HUES6 (cell line): ENCODE measurements around the gene STX2.

ENCODE experiments used
- H3K27ac ChIP-seq: 2 replicates; pipeline ENCODE4 v1.7.0; 2013; ENCODE audit warnings: low read depth, mild to moderate bottlenecking, low read length, inconsistent platforms
- H3K27me3 ChIP-seq: 2 replicates; pipeline ENCODE4 v1.6.1; 2013; ENCODE audit warnings: low read length; ENCODE audit not compliant: control insufficient read depth, insufficient read depth
- H3K36me3 ChIP-seq: 2 replicates; pipeline ENCODE4 v1.6.1; 2013; ENCODE audit warnings: low read length; ENCODE audit not compliant: control insufficient read depth, insufficient read depth
- H3K4me1 ChIP-seq: 2 replicates; pipeline ENCODE4 v1.6.1; 2013; ENCODE audit warnings: low read length; ENCODE audit not compliant: control insufficient read depth, insufficient read depth
- H3K4me3 ChIP-seq: 2 replicates; pipeline ENCODE4 v1.5.1; 2013; ENCODE audit warnings: low read depth, low read length
- H3K9ac ChIP-seq: one replicate; pipeline ENCODE4 v1.6.1; 2013; ENCODE audit warnings: mild to moderate bottlenecking, low read length
- H3K9me3 ChIP-seq: 2 replicates; pipeline ENCODE4 v1.6.1; 2013; ENCODE audit warnings: low read depth, low read length; ENCODE audit not compliant: control insufficient read depth, insufficient read depth

The STX2 gene

GRCh38 chr12:130829391-130830245, 9.4 kb downstream of the STX2 start:
- no peaks in the 10 kb centered on the region for H3K27me3 ChIP-seq
- no peaks in the 10 kb centered on the region for H3K9me3 ChIP-seq
- H3K27ac ChIP-seq: no peak overlapping the region
- no peaks in the 10 kb centered on the region for H3K36me3 ChIP-seq
- no peak overlapping the region for H3K4me3 ChIP-seq
- no peak overlapping the region for H3K9ac ChIP-seq
- H3K4me1 ChIP-seq: peaks cover 31% of the 10 kb centered on the region

- Histone ChIP-seq H3K9me3 (no peaks in the 10 kb centered on the region), H3K4me1 (peaks cover 31% of the 10 kb centered on the region)
These were observed 10.2 kb downstream of the STX2 start for GRCh38 chr12:130828895-130829294.

GRCh38 chr12:130827432-130827831, 11.6 kb downstream of the STX2 start:
- H3K36me3 ChIP-seq: peaks cover 9% of the 10 kb centered on the region
- H3K27ac ChIP-seq: no peak overlapping the region
- H3K27me3 ChIP-seq: no peaks in the 10 kb centered on the region

More at GRCh38 chr12:130828895-130829294, 10.2 kb downstream of the STX2 start:
- Histone ChIP-seq H3K4me3 (no peak overlapping the region), H3K9ac (no peak overlapping the region), H3K27me3 (no peaks in the 10 kb centered on the region), H3K36me3 (no peaks in the 10 kb centered on the region), H3K27ac (no peak overlapping the region)

GRCh38 chr12:130826151-130826801, 12.8 kb downstream of the STX2 start:
- no peak overlapping the region for H3K9ac ChIP-seq
- H3K4me3 ChIP-seq: no peak overlapping the region
- H3K27me3 ChIP-seq: no peaks in the 10 kb centered on the region
- no peak overlapping the region for H3K27ac ChIP-seq
- H3K36me3 ChIP-seq: peaks cover 13% of the 10 kb centered on the region
- H3K9me3 ChIP-seq: no peaks in the 10 kb centered on the region
- H3K4me1 ChIP-seq: peaks cover 21% of the 10 kb centered on the region

More at GRCh38 chr12:130827432-130827831, 11.6 kb downstream of the STX2 start:
- Histone ChIP-seq H3K9ac (no peak overlapping the region), H3K9me3 (no peaks in the 10 kb centered on the region), H3K4me1 (peaks cover 23% of the 10 kb centered on the region), H3K4me3 (no peak overlapping the region)

DNA sequence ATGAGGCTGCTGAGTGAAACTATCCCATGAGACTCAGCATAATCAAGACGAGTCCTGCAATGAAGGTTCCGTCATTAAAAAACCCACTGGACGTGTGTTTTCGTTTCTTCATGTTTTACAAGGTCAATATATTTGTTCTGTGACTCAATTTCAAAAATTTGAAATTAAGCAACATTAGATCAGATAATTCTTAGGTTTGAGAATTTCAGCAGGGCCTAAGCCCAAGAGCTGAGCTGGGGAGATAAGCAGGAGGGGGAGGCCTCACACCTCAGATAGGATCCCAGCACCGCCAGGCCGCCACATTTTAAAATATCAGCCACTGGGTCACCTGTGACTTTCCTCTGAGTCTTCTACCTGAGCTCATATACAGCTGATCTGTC, 13.3 kb downstream of the STX2 start:
- no peak overlapping the region for H3K27ac ChIP-seq
- H3K4me1 ChIP-seq: peaks cover 20% of the 10 kb centered on the region
- no peak overlapping the region for H3K9ac ChIP-seq
- H3K9me3 ChIP-seq: no peaks in the 10 kb centered on the region
- no peaks in the 10 kb centered on the region for H3K27me3 ChIP-seq
- no peak overlapping the region for H3K4me3 ChIP-seq
- H3K36me3 ChIP-seq: peaks cover 17% of the 10 kb centered on the region

GRCh38 chr12:130819681-130820080, 19.4 kb downstream of the STX2 start:
- Histone ChIP-seq H3K4me3 (no peak overlapping the region), H3K4me1 (peaks cover 25% of the 10 kb centered on the region), H3K27ac (no peak overlapping the region), H3K9ac (no peak overlapping the region), H3K27me3 (no peaks in the 10 kb centered on the region), H3K36me3 (peaks cover 17% of the 10 kb centered on the region), H3K9me3 (no peaks in the 10 kb centered on the region)

DNA sequence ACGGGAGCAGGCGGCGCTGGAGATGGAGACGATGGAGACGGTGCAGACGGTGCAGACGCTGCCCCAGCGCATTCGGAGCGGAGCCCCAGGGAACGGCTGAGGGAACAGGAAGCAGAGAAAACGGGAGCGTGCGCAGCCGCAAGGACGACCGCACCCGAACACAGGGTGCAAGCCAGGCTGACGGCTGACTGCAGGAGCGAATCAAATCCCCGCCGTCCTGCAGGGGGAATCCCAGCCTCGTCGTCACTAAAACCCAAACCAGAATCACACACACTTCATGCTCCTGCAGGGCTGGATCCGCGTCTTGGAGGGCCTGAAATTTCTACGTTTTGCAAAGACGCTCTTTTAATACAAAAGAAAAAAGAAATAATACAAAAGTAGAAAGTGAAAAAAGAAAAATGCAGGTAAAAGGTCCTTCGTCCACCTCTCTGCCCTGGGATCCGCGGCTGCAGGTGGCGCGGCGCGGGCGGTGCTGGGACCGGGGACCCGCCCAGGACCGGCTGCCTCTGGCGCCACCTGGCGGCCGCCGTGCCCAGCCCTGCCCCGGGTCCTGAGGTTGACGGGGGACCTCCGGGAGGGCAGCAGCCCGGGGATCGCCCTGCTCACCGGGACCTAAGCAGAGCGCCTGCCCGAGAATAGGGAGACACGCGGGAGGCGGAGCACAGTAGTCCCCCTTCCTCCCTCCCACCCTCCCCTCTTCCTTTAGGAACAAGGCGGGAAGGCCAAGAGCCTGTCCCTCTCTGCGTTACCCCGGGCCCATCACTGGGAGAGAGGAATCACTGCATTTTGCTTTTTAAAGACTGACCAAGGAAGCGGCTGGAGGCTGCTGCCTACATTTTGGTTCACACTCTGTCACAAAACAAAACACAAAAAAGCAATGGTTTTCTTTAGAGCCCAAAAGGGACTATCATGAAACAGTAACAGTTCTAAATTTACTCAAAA, 20.1 kb downstream of the STX2 start:
- Histone ChIP-seq H3K4me3 (peak overlapping the region; percentile 39), H3K4me1 (peaks cover 30% of the 10 kb centered on the region), H3K9me3 (no peaks in the 10 kb centered on the region), H3K27me3 (no peaks in the 10 kb centered on the region), H3K36me3 (peaks cover 17% of the 10 kb centered on the region), H3K9ac (no peak overlapping the region), H3K27ac (no peak overlapping the region)

- Histone ChIP-seq H3K4me3 (peak overlapping the region; percentile 39), H3K9ac (no peak overlapping the region), H3K27ac (no peak overlapping the region), H3K36me3 (peaks cover 14% of the 10 kb centered on the region), H3K27me3 (no peaks in the 10 kb centered on the region), H3K4me1 (peaks cover 36% of the 10 kb centered on the region), H3K9me3 (no peaks in the 10 kb centered on the region)
These were observed 20.8 kb downstream of the STX2 start for GRCh38 chr12:130818272-130818634.

DNA sequence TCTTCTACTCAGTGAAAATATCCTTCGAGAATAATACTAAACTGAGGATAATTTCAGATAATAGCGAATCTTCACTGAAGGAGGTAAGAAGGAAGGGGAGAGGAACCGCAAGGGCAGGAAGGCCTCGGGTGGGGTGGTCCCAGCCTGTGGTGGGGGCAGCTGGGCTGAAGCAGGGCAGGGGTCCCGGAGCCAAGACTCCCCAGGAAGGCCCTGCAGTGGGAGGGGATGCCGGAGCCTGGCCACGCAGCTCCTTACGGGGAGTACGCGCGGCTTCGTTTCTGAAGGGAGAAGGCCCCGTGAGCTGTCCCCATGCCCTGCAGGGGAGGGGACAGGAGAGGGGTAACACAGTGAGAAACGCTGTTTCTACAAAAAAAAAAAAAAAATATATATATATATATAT, 21.2 kb downstream of the STX2 start:
- H3K9ac ChIP-seq: no peak overlapping the region
- H3K27ac ChIP-seq: no peak overlapping the region
- H3K4me1 ChIP-seq: peaks cover 39% of the 10 kb centered on the region
- no peaks in the 10 kb centered on the region for H3K9me3 ChIP-seq
- no peaks in the 10 kb centered on the region for H3K27me3 ChIP-seq
- peaks cover 10% of the 10 kb centered on the region for H3K36me3 ChIP-seq
- H3K4me3 ChIP-seq: no peak overlapping the region

DNA sequence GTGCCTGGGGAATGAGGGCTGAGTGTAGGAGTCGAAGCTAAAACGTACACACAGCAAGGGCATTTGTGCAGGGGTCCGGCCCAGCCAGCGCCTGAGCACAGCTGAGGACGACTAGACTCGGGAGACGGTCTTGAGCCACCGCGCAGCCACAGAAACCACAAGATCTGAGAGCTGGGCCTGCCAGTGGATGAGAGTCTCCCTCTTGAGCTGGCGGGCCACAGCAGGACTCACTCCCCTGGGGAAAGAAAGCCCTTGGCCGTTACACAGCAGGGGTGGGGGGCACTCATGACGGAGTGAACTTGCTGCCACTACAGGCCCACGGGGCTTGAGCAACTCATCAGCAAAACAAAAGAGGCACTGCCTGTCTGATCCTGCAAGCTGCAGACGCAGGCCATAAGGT, 23.0 kb downstream of the STX2 start:
- peak overlapping the region; percentile 39; the same call in 1 of the 2 replicates for H3K27ac ChIP-seq
- H3K36me3 ChIP-seq: peaks cover 2% of the 10 kb centered on the region
- no peak overlapping the region for H3K4me3 ChIP-seq
- no peaks in the 10 kb centered on the region for H3K9me3 ChIP-seq
- H3K9ac ChIP-seq: no peak overlapping the region
- peaks cover 49% of the 10 kb centered on the region for H3K4me1 ChIP-seq
- no peaks in the 10 kb centered on the region for H3K27me3 ChIP-seq
